Right lobe of liver (tissue), 4 donors: ENCODE data around the gene PTPRU.

Source experiments
- CTCF ChIP-seq, 4 donors: fragments of 200-600 bp in 3 of 4; fragments of 450-650 bp in 1 of 4; IDR thresholded peaks; one replicate each; pipeline versions ENCODE4 v1.5.1 to v1.8.0; 2016 to 2022; ENCODE audit warnings: antibody characterized with exemption in 4 of 4, mild to moderate bottlenecking in 2 of 4
- POLR2A ChIP-seq: fragments of 450-650 bp; IDR thresholded peaks from one replicate; pipeline ENCODE4 v1.6.1; 2017; ENCODE audit warnings: antibody characterized with exemption, mild to moderate bottlenecking
- donor health status: DM: no; HTN: no; CAD: no.
- donor health status: DM: no; HTN: no; CAD: no.
- donor health status: DM: no; HTN: yes; CAD: no.

GRCh38 chr1:29372108-29372507, 135.8 kb downstream of the PTPRU start:
- TF ChIP-seq POLR2A (no peak), CTCF (IDR thresholded peaks at IDR 0.05) (no peak)
